HG03060 (cell line): ENCODE data around the gene ANAPC15.

Experiments
- ATAC-seq: cut with Tn5 transposase; IDR thresholded peaks from one replicate; pipeline ENCODE4 v1.9.1; 2021; ENCODE audit warnings: low read depth, moderate number of reproducible peaks; ENCODE audit not compliant: unreplicated experiment

ANAPC15 gene

DNA sequence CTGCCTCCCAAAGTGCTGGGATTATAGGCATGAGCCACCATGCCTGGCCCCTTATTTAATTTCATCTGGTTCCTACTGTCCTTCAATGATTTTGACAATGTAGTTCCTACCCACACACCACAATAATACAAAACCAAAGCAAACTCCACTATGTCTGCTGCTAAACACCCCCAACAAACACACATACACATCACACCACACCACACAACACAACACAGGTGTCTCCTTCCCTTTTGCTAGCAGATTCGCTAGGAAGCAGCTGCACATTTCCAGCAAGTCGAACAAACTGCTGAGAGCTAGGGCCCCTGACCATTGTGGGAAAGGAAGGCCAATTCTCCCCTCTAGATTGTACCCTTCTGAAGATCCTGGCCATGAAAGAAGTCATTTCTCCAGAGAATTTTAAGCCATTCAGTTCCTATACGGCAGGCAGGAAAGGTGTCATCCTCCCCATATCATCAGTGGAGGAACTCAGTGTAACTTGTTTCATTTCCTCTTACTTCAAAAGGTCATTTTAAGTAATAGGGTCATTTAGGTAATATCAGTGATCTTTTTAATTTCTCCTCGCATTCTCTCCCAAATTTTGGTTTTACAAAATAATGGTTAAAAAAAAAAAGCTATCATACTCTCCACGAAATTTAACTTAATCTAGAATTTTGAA, 50.6 kb downstream of the ANAPC15 start:
- no peak for ATAC-seq
